Central memory CD4-positive, alpha-beta T cell (primary cell): Measurements from ENCODE around the gene SMYD1.
A peak's percentile ranks its signal among the peaks of the same experiment; 100 is the strongest.

ENCODE experiments used
- DNase-seq: peaks from one replicate; pipeline ENCODE4 v3.0.0; 2022

Gene SMYD1

GRCh38 chr2:88147145-88147544 lies 79.5 kb downstream of the SMYD1 start:
- no peak for DNase-seq

- DNase-seq: no peak
Measured at GRCh38 chr2:88148929-88149438, 81.4 kb downstream of the SMYD1 start.

- DNase-seq: no peak
Measured at GRCh38 chr2:88159481-88159880, 91.9 kb downstream of the SMYD1 start.

GRCh38 chr2:88159955-88160415 lies 92.4 kb downstream of the SMYD1 start:
- peak; percentile 42 for DNase-seq

- DNase-seq: no peak
Measured at GRCh38 chr2:88160517-88160916, 92.9 kb downstream of the SMYD1 start.

- no peak for DNase-seq
Measured at GRCh38 chr2:88161446-88162244, 94.0 kb downstream of the SMYD1 start.
